GDM1 (cell line): Measurements from ENCODE around the gene NOC2L.

Source experiments
- DNase-seq: peaks from one replicate; lab custom pipeline; 2025; lab: John Stamatoyannopoulos, UW

The NOC2L gene

GRCh38 chr1:974687-975328, 15.8 kb upstream of the NOC2L start:
- DNase-seq, result no peak

GRCh38 chr1:974293-974640, 15.2 kb upstream of the NOC2L start:
- no peak for DNase-seq

GRCh38 chr1:973459-974292, 14.6 kb upstream of the NOC2L start:
- DNase-seq, result no peak

- DNase-seq, result no peak
Measured at GRCh38 chr1:972726-973458, 13.8 kb upstream of the NOC2L start.

- no peak for DNase-seq
Measured at GRCh38 chr1:971751-972506, 12.9 kb upstream of the NOC2L start.

GRCh38 chr1:970973-971730, 12.1 kb upstream of the NOC2L start:
- DNase-seq, result no peak

- DNase-seq, result no peak
Measured at GRCh38 chr1:970242-970972, 11.4 kb upstream of the NOC2L start.

GRCh38 chr1:969260-969855, 10.3 kb upstream of the NOC2L start:
- DNase-seq, result no peak

GRCh38 chr1:967466-968343, 8.6 kb upstream of the NOC2L start:
- DNase-seq, result no peak

- DNase-seq, result peak; percentile 32
Measured at GRCh38 chr1:966704-967300, 7.7 kb upstream of the NOC2L start.

GRCh38 chr1:966135-966703, 7.2 kb upstream of the NOC2L start, which contains the start of gene PLEKHN1:
Gene PLEKHN1, plus strand, starts transcription at chr1:966482. Its CDS starts 50 bp downstream, at chr1:966532.
- DNase-seq, result no peak

GRCh38 chr1:965526-966134, 6.6 kb upstream of the NOC2L start:
- no peak for DNase-seq

GRCh38 chr1:964691-965525, 5.9 kb upstream of the NOC2L start:
- DNase-seq, result no peak

GRCh38 chr1:963746-964525, 4.9 kb upstream of the NOC2L start:
- no peak for DNase-seq

GRCh38 chr1:963301-963651, 4.2 kb upstream of the NOC2L start:
- no peak for DNase-seq
